HG03378 (cell line): ENCODE data around the gene SMPD1.
"Not testable (repeated sequence)": the region's sequence is repeated elsewhere in the genome, so short reads cannot be mapped to it uniquely, and the experiment has no call there.

ENCODE experiments used
- ATAC-seq: cut with Tn5 transposase; IDR thresholded peaks from one replicate; pipeline ENCODE4 v1.9.1; 2021; ENCODE audit warnings: mild to moderate bottlenecking, moderate library complexity; ENCODE audit not compliant: unreplicated experiment

SMPD1 gene

GRCh38 chr11:6388748-6389147 lies 1.5 kb upstream of the SMPD1 start:
- ATAC-seq: no peak

- ATAC-seq: no peak
These were observed 620 bp downstream of the SMPD1 start for GRCh38 chr11:6390718-6391469.

- no peak for ATAC-seq
These were observed 1.4 kb downstream of the SMPD1 start for GRCh38 chr11:6391537-6392134.

- not testable (repeated sequence) for ATAC-seq
These were observed 2.0 kb downstream of the SMPD1 start for GRCh38 chr11:6392251-6392650.

GRCh38 chr11:6393989-6394670 lies 3.9 kb downstream of the SMPD1 start:
- no peak for ATAC-seq

- no peak for ATAC-seq
These were observed 5.3 kb downstream of the SMPD1 start for GRCh38 chr11:6395470-6396060.

GRCh38 chr11:6397156-6397555 lies 6.9 kb downstream of the SMPD1 start:
- ATAC-seq: no peak

- no peak for ATAC-seq
These were observed 7.4 kb downstream of the SMPD1 start for GRCh38 chr11:6397636-6398035.

- ATAC-seq: no peak
These were observed 10.4 kb downstream of the SMPD1 start for GRCh38 chr11:6400431-6401345.

GRCh38 chr11:6401464-6401863 lies 11.2 kb downstream of the SMPD1 start:
- ATAC-seq: no peak

- no peak for ATAC-seq
These were observed 11.8 kb downstream of the SMPD1 start for GRCh38 chr11:6402061-6402470.

- peak; percentile 96 for ATAC-seq
These were observed 12.3 kb downstream of the SMPD1 start for GRCh38 chr11:6402561-6402981.

- no peak for ATAC-seq
These were observed 13.3 kb downstream of the SMPD1 start for GRCh38 chr11:6403539-6403938.

GRCh38 chr11:6404342-6405051 lies 14.2 kb downstream of the SMPD1 start:
- ATAC-seq: no peak

GRCh38 chr11:6405052-6405667 lies 14.9 kb downstream of the SMPD1 start:
- no peak for ATAC-seq

- ATAC-seq: no peak
These were observed 15.6 kb downstream of the SMPD1 start for GRCh38 chr11:6405846-6406245.

- no peak for ATAC-seq
These were observed 16.1 kb downstream of the SMPD1 start for GRCh38 chr11:6406370-6406769.

GRCh38 chr11:6410695-6411430 lies 20.6 kb downstream of the SMPD1 start:
- no peak for ATAC-seq

- no peak for ATAC-seq
These were observed 21.3 kb downstream of the SMPD1 start for GRCh38 chr11:6411594-6412031.
